ENCODE results near the gene IL36RN.

Gene IL36RN

GRCh38 chr2:113050921-113051895 lies 7.8 kb upstream of the IL36RN start:
- no peak for DNase-seq

GRCh38 chr2:113052396-113052917 lies 6.5 kb upstream of the IL36RN start, which contains the start of gene IL36B:
TSS of gene IL36B (minus strand) at chr2:113052867.
- DNase-seq: no peak

- DNase-seq: no peak
Observed at GRCh38 chr2:113053666-113054065, 5.3 kb upstream of the IL36RN start.

GRCh38 chr2:113054066-113054465 lies 4.9 kb upstream of the IL36RN start:
- no peak for DNase-seq

GRCh38 chr2:113056521-113056920 lies 2.5 kb upstream of the IL36RN start:
- DNase-seq: no peak

GRCh38 chr2:113057117-113057516 lies 1.9 kb upstream of the IL36RN start:
- no peak for DNase-seq

GRCh38 chr2:113058411-113058994 lies 495 bp upstream of the IL36RN start:
- DNase-seq: no peak

- DNase-seq: no peak
Observed at GRCh38 chr2:113060396-113060795, 1.4 kb downstream of the IL36RN start.

- DNase-seq: no peak
Observed at GRCh38 chr2:113060796-113061195, 1.8 kb downstream of the IL36RN start.

GRCh38 chr2:113061241-113061640 lies 2.2 kb downstream of the IL36RN start:
- no peak for DNase-seq

GRCh38 chr2:113061896-113062770 lies 3.1 kb downstream of the IL36RN start:
- no peak for DNase-seq

- no peak for DNase-seq
Observed at GRCh38 chr2:113064281-113064680, 5.3 kb downstream of the IL36RN start.

GRCh38 chr2:113064898-113065297 lies 5.9 kb downstream of the IL36RN start:
- no peak for DNase-seq

GRCh38 chr2:113067681-113068080 lies 8.7 kb downstream of the IL36RN start, which contains the start of gene IL1F10:
TSS of gene IL1F10 (plus strand) at chr2:113067970. CDS start at chr2:113072739, 4,769 bp downstream.
- no peak for DNase-seq

- no peak for DNase-seq
Observed at GRCh38 chr2:113068249-113068648, 9.3 kb downstream of the IL36RN start.

GRCh38 chr2:113068706-113069485 lies 9.9 kb downstream of the IL36RN start:
- DNase-seq: no peak

- DNase-seq: no peak
Observed at GRCh38 chr2:113069676-113070605, 10.9 kb downstream of the IL36RN start.

- no peak for DNase-seq
Observed at GRCh38 chr2:113070606-113070975, 11.6 kb downstream of the IL36RN start.

GRCh38 chr2:113072584-113072983 lies 13.6 kb downstream of the IL36RN start:
- DNase-seq: no peak

- DNase-seq: no peak
Observed at GRCh38 chr2:113073325-113073834, 14.4 kb downstream of the IL36RN start.

- DNase-seq: no peak
Observed at GRCh38 chr2:113075030-113075429, 16.0 kb downstream of the IL36RN start.
